DMS79 treated with DMSO at 0.1 percent for 48 hours (cell line): ENCODE measurements around the gene RPTN.

ENCODE experiments used
- DNase-seq: peaks from one replicate; lab custom pipeline; 2025; lab: John Stamatoyannopoulos, UW

Gene RPTN

GRCh38 chr1:152159144-152159543, at the start of gene RPTN:
Gene RPTN, minus strand, starts transcription at chr1:152159228. Its CDS starts 1,339 bp downstream, at chr1:152157889.
- no peak for DNase-seq

- no peak for DNase-seq
Measured at GRCh38 chr1:152198982-152199381, 40.0 kb upstream of the RPTN start.

GRCh38 chr1:152197361-152197941, 38.4 kb upstream of the RPTN start:
- DNase-seq = no peak

- no peak for DNase-seq
Measured at GRCh38 chr1:152191711-152192110, 32.7 kb upstream of the RPTN start.

GRCh38 chr1:152191260-152191659, 32.2 kb upstream of the RPTN start:
- DNase-seq = no peak

GRCh38 chr1:152190589-152190988, 31.6 kb upstream of the RPTN start:
- DNase-seq = no peak

- DNase-seq = no peak
Measured at GRCh38 chr1:152189657-152190442, 30.8 kb upstream of the RPTN start.

- no peak for DNase-seq
Measured at GRCh38 chr1:152188673-152189591, 29.9 kb upstream of the RPTN start.

GRCh38 chr1:152186556-152187285, 27.7 kb upstream of the RPTN start:
- DNase-seq = no peak

- DNase-seq = peak; percentile 27
Measured at GRCh38 chr1:152185544-152186391, 26.7 kb upstream of the RPTN start.

GRCh38 chr1:152182944-152183361, 23.9 kb upstream of the RPTN start:
- no peak for DNase-seq

- DNase-seq = no peak
Measured at GRCh38 chr1:152182431-152182830, 23.4 kb upstream of the RPTN start.

- no peak for DNase-seq
Measured at GRCh38 chr1:152179566-152179965, 20.5 kb upstream of the RPTN start.

GRCh38 chr1:152170287-152170905, 11.4 kb upstream of the RPTN start:
- DNase-seq = no peak

GRCh38 chr1:152169366-152170025, 10.5 kb upstream of the RPTN start:
- DNase-seq = no peak

- DNase-seq = no peak
Measured at GRCh38 chr1:152168535-152168868, 9.5 kb upstream of the RPTN start.

GRCh38 chr1:152167835-152168534, 9.0 kb upstream of the RPTN start:
- no peak for DNase-seq

- DNase-seq = no peak
Measured at GRCh38 chr1:152166966-152167365, 7.9 kb upstream of the RPTN start.

- no peak for DNase-seq
Measured at GRCh38 chr1:152165286-152166077, 6.5 kb upstream of the RPTN start.
